HepG2 (cell line): Measurements from ENCODE around the gene HEATR1. TPM values are rescaled to one million over a fixed set of nuclear protein-coding genes. Genes with fewer than 3 reads are reported as not detected.

Experiments
- ARNTL ChIP-seq: sonication (generic); formaldehyde crosslinking; IDR thresholded peaks from 2 replicates; pipeline ENCODE4 v1.4.0; 2020; ENCODE audit warnings: mild to moderate bottlenecking, missing genetic modification reagents
- EED ChIP-seq: sonication (generic); formaldehyde crosslinking; IDR thresholded peaks from 2 replicates; pipeline ENCODE4 v1.5.0; 2020; ENCODE audit warnings: mild to moderate bottlenecking, missing genetic modification reagents
- ERF ChIP-seq: IDR thresholded peaks from 2 replicates; pipeline ENCODE4 v1.6.1; 2018; ENCODE audit warnings: missing biosample characterization, missing genetic modification reagents
- KDM5A ChIP-seq: fragments of 200-600 bp; sonication (generic); IDR thresholded peaks from 2 replicates; pipeline ENCODE4 v1.7.0; 2018; ENCODE audit warnings: antibody characterized with exemption, mild to moderate bottlenecking, low read length, borderline replicate concordance
- MBD4 ChIP-seq: IDR thresholded peaks from 2 replicates; pipeline ENCODE4 v1.6.1; 2012; ENCODE audit warnings: low read length, inconsistent platforms, borderline replicate concordance
- MBNL3 ChIP-seq: fragments of 250-450 bp; sonication (Bioruptor Pico); conservative IDR thresholded peaks from 2 replicates; pipeline ENCODE4 v1.8.0; 2022; ENCODE audit warnings: mild to moderate bottlenecking, inconsistent platforms
- PHF20 ChIP-seq: sonication (generic); formaldehyde crosslinking; IDR thresholded peaks from 2 replicates; pipeline ENCODE4 v1.5.0; 2020; ENCODE audit warnings: mild to moderate bottlenecking, missing genetic modification reagents
- RAD51 ChIP-seq: fragments of 450-650 bp; IDR thresholded peaks from 2 replicates; pipeline ENCODE4 v1.6.1; 2016; ENCODE audit warnings: borderline replicate concordance
- RFXAP ChIP-seq: sonication (generic); formaldehyde crosslinking; IDR thresholded peaks from 2 replicates; pipeline ENCODE4 v1.4.0; 2020; ENCODE audit warnings: missing genetic modification reagents, borderline replicate concordance
- STAT6 ChIP-seq: sonication (generic); formaldehyde crosslinking; IDR thresholded peaks from 2 replicates; pipeline ENCODE4 v1.4.0; 2020; ENCODE audit warnings: missing genetic modification reagents, mild to moderate bottlenecking, borderline replicate concordance
- USF2 ChIP-seq, 2 experiments: sonication (generic) in 1 of 2; formaldehyde crosslinking in 1 of 2; IDR thresholded peaks; 2 replicates each; pipeline versions ENCODE4 v1.5.1 to v1.6.1; 2011 to 2020; ENCODE audit warnings: borderline replicate concordance in 1 of 2, low read depth in 1 of 2, low read length in 1 of 2, mild to moderate bottlenecking in 1 of 2, missing genetic modification reagents in 1 of 2, moderate library complexity in 1 of 2
- ZFX ChIP-seq: sonication (generic); formaldehyde crosslinking; IDR thresholded peaks from 2 replicates; pipeline ENCODE4 v1.4.0; 2020; ENCODE audit warnings: mild to moderate bottlenecking, low read depth, missing genetic modification reagents, moderate library complexity
- ZKSCAN5 ChIP-seq: sonication (generic); formaldehyde crosslinking; IDR thresholded peaks from 2 replicates; pipeline ENCODE4 v1.5.1; 2020; ENCODE audit warnings: mild to moderate bottlenecking, missing genetic modification reagents
- ZNF251 ChIP-seq: sonication (generic); formaldehyde crosslinking; IDR thresholded peaks from 2 replicates; pipeline ENCODE4 v1.9.0; 2021; ENCODE audit warnings: mild to moderate bottlenecking, missing genetic modification reagents
- ZNF570 ChIP-seq: sonication (generic); formaldehyde crosslinking; IDR thresholded peaks from 2 replicates; pipeline ENCODE4 v1.4.0; 2020; ENCODE audit warnings: mild to moderate bottlenecking, missing genetic modification reagents, borderline replicate concordance
- ZNF674 ChIP-seq: sonication (generic); formaldehyde crosslinking; IDR thresholded peaks from 2 replicates; pipeline ENCODE4 v1.5.0; 2020; ENCODE audit warnings: low read depth, mild to moderate bottlenecking, missing genetic modification reagents
- ZNF704 ChIP-seq: sonication (generic); formaldehyde crosslinking; IDR thresholded peaks from 2 replicates; pipeline ENCODE4 v1.8.1; 2023; ENCODE audit warnings: mild to moderate bottlenecking, inconsistent platforms, moderate library complexity, missing genetic modification reagents, borderline replicate concordance
- ZNF724P ChIP-seq: sonication (generic); formaldehyde crosslinking; IDR thresholded peaks from 2 replicates; pipeline ENCODE4 v1.8.0; 2022; ENCODE audit warnings: missing genetic modification reagents, borderline replicate concordance
- ZNF782 ChIP-seq: sonication (generic); formaldehyde crosslinking; IDR thresholded peaks from 2 replicates; pipeline ENCODE4 v1.4.0; 2020; ENCODE audit warnings: missing genetic modification reagents, mild to moderate bottlenecking, borderline replicate concordance
- ZNF891 ChIP-seq: sonication (generic); formaldehyde crosslinking; IDR thresholded peaks from 2 replicates; pipeline ENCODE4 v1.5.0; 2020; ENCODE audit warnings: mild to moderate bottlenecking, missing genetic modification reagents
- polyA plus RNA-seq, 8 experiments: library from polyadenylated mRNA; depleted of rRNA in 3 of 8; stranded (reverse) in 7 of 8; unstranded in 1 of 8; fragments of >200 nt; fragmentation: Illumina TruSeq in 4 of 8; extraction: Trizol in 4 of 8; gene quantifications; 2 replicates each; pipeline versions ENCODE4 v1.2.1 to v1.2.3, GENCODE V29; 2011 to 2016; ENCODE audit warnings: low read depth in 4 of 8, missing spikeins in 1 of 8, mixed read lengths in 1 of 8; ENCODE audit not compliant: insufficient read depth in 1 of 8
- total RNA-seq, 5 experiments: library from RNA; depleted of rRNA; stranded (reverse); fragments of >200 nt; fragmentation: Illumina TruSeq; extraction: Trizol; gene quantifications; 2 replicates each; pipeline ENCODE4 v1.2.3, GENCODE V29; 2016; ENCODE audit warnings: low read depth in 1 of 5
- TF ChIP-seq, protein P1 (sequence below): IDR thresholded peaks from 2 replicates; pipeline ENCODE4 v1.6.1; 2016; ENCODE audit warnings: missing genetic modification reagents, missing compliant biosample characterization
- TF ChIP-seq, protein P2 (sequence below): sonication (generic); formaldehyde crosslinking; IDR thresholded peaks from 2 replicates; pipeline ENCODE4 v1.8.1; 2023; ENCODE audit warnings: missing genetic modification reagents, mild to moderate bottlenecking, borderline replicate concordance

HEATR1 gene
- total and polyA plus RNA-seq, 2 of the 13 experiments (the other 11 are each of a cell fraction or from before 2014, with no cell fraction given), result 10.2 to 45.8 TPM

GRCh38 chr1:236524142-236524894, 80.0 kb downstream of the HEATR1 start (continued):
- 0 out of 2 replicates have a peak, but pooled peaks have one; percentile 47 for TF ChIP-seq ZNF704
- TF ChIP-seq MBD4, result no peak
- peak; percentile 78 for TF ChIP-seq USF2 (IDR thresholded peaks at IDR 0.05; ENCODE audit: low read depth, low read length)
- TF ChIP-seq USF2 (CRISPR knock-in tag; IDR thresholded peaks at IDR 0.05; ENCODE audit: borderline replicate concordance), result peak; percentile 84; the same call in 1 of the 2 replicates
- TF ChIP-seq ZNF674 (CRISPR knock-in tag), result no peak
- no peak for TF ChIP-seq STAT6 (CRISPR knock-in tag)
- TF ChIP-seq ARNTL, result no peak
- no peak for TF ChIP-seq ZNF724P (CRISPR knock-in tag)
- no peak for TF ChIP-seq ZNF782 (CRISPR knock-in tag)
- peak; percentile 44; the same call in 1 of the 2 replicates for TF ChIP-seq ERF (CRISPR knock-in tag)
- TF ChIP-seq, protein P1, sequence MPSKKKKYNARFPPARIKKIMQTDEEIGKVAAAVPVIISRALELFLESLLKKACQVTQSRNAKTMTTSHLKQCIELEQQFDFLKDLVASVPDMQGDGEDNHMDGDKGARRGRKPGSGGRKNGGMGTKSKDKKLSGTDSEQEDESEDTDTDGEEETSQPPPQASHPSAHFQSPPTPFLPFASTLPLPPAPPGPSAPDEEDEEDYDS (CRISPR knock-in tag), result peak; percentile 93
- peak; percentile 28; the same call in 1 of the 2 replicates for TF ChIP-seq ZFX
- peak; percentile 81; the same call in 1 of the 2 replicates for TF ChIP-seq EED
- peak; percentile 18; the same call in 1 of the 2 replicates for TF ChIP-seq ZKSCAN5 (CRISPR knock-in tag)
- peak; percentile 84 for TF ChIP-seq KDM5A
- TF ChIP-seq, protein P2, sequence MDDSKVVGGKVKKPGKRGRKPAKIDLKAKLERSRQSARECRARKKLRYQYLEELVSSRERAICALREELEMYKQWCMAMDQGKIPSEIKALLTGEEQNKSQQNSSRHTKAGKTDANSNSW (CRISPR knock-in tag), result no peak
- 0 out of 2 replicates have a peak, but pooled peaks have one; percentile 9 for TF ChIP-seq RFXAP
- TF ChIP-seq ZNF570 (CRISPR knock-in tag), result no peak
- TF ChIP-seq RAD51, result peak; percentile 82; the same call in 1 of the 2 replicates
- 0 out of 2 replicates have a peak, but pooled peaks have one; percentile 39 for TF ChIP-seq ZNF891 (CRISPR knock-in tag)
- 0 out of 2 replicates have a peak, but pooled peaks have one; percentile 17 for TF ChIP-seq ZNF251
- TF ChIP-seq PHF20 (CRISPR knock-in tag), result peak; percentile 46; the same call in 1 of the 2 replicates
- no peak for TF ChIP-seq MBNL3 (CRISPR knock-in tag)
